WTC11 (cell line): ENCODE measurements around the gene GALNT15.

Experiments
- ETV6 ChIP-seq: sonication (generic); formaldehyde crosslinking; IDR thresholded peaks from 2 replicates; pipeline ENCODE4 v1.8.1; 2022; ENCODE audit warnings: mild to moderate bottlenecking, missing genetic modification reagents
- NR3C1 ChIP-seq: sonication (generic); formaldehyde crosslinking; conservative IDR thresholded peaks from 2 replicates; pipeline ENCODE4 v1.8.1; 2023; ENCODE audit warnings: low read depth, mild to moderate bottlenecking, missing genetic modification reagents
- ZNF263 ChIP-seq: sonication (generic); formaldehyde crosslinking; IDR thresholded peaks from 2 replicates; pipeline ENCODE4 v1.8.1; 2022; ENCODE audit warnings: low read depth, mild to moderate bottlenecking, moderate library complexity, missing genetic modification reagents
- TF ChIP-seq, protein P1 (sequence below): fragments of 200-600 bp; IDR thresholded peaks from 2 replicates; pipeline ENCODE4 v1.8.0; 2022; ENCODE audit warnings: antibody characterized with exemption
- TF ChIP-seq, protein P2 (sequence below): sonication (generic); formaldehyde crosslinking; IDR thresholded peaks from 2 replicates; pipeline ENCODE4 v1.8.1; 2022; ENCODE audit warnings: missing genetic modification reagents, borderline replicate concordance

DNA sequence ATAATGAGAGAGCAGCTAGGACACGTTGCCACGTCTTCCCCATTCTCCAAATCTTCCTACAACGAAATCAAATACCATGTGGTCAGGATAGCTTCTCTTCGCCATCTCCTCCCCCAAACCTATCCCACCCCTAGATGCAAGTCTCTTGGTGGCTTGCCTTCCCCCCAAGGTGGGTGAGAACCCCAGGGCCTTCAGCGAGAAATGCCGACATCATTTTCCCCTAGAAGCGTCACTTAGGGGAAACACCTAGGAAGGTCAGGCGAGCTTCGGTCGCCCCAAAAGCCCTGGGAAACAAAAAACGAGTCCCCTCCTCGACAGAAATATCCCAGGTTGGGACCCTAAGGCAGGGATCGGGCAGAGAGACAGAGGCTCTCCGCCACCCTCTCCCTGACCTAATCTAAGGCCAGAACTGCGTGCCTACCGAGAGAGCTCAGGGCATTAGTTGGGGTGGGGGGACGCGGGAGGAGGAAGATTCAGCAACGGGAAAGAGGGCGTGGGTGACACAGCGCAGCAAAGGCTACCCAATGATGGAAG is 89.8 kb downstream of the GALNT15 start:
- TF ChIP-seq, protein P1, sequence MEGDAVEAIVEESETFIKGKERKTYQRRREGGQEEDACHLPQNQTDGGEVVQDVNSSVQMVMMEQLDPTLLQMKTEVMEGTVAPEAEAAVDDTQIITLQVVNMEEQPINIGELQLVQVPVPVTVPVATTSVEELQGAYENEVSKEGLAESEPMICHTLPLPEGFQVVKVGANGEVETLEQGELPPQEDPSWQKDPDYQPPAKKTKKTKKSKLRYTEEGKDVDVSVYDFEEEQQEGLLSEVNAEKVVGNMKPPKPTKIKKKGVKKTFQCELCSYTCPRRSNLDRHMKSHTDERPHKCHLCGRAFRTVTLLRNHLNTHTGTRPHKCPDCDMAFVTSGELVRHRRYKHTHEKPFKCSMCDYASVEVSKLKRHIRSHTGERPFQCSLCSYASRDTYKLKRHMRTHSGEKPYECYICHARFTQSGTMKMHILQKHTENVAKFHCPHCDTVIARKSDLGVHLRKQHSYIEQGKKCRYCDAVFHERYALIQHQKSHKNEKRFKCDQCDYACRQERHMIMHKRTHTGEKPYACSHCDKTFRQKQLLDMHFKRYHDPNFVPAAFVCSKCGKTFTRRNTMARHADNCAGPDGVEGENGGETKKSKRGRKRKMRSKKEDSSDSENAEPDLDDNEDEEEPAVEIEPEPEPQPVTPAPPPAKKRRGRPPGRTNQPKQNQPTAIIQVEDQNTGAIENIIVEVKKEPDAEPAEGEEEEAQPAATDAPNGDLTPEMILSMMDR = no peak
- TF ChIP-seq, protein P2, sequence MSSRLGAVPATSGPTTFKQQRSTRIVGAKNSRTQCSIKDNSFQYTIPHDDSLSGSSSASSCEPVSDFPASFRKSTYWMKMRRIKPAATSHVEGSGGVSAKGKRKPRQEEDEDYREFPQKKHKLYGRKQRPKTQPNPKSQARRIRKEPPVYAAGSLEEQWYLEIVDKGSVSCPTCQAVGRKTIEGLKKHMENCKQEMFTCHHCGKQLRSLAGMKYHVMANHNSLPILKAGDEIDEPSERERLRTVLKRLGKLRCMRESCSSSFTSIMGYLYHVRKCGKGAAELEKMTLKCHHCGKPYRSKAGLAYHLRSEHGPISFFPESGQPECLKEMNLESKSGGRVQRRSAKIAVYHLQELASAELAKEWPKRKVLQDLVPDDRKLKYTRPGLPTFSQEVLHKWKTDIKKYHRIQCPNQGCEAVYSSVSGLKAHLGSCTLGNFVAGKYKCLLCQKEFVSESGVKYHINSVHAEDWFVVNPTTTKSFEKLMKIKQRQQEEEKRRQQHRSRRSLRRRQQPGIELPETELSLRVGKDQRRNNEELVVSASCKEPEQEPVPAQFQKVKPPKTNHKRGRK (CRISPR knock-in tag) = no peak
- TF ChIP-seq ETV6 (CRISPR knock-in tag) = no peak
- TF ChIP-seq ZNF263 (CRISPR knock-in tag) = no peak
- TF ChIP-seq NR3C1 (CRISPR knock-in tag) = no peak
